Ovary (tissue), 9 donors: ENCODE results near the gene DROSHA. TPM values are rescaled to one million over a fixed set of nuclear protein-coding genes. Genes with fewer than 3 reads are reported as not detected.

Experiments
- DNase-seq, 5 donors: peaks; one replicate each; pipeline ENCODE4 v3.0.0-alpha.2; 2019 to 2020
- H3K27ac ChIP-seq, 2 donors: fragments of 200-600 bp; one replicate each; pipeline versions ENCODE4 v1.5.1 to v1.8.0; 2019 to 2022
- H3K27me3 ChIP-seq: fragments of 200-600 bp; one replicate; pipeline ENCODE4 v1.8.0; 2022
- H3K36me3 ChIP-seq: fragments of 200-600 bp; sonication (generic); one replicate; pipeline ENCODE4 v1.5.1; 2019
- H3K4me1 ChIP-seq: one replicate; pipeline ENCODE4 v1.8.1; 2013; ENCODE audit warnings: mild to moderate bottlenecking, moderate library complexity; ENCODE audit not compliant: insufficient read depth
- H3K4me3 ChIP-seq: fragments of 200-600 bp; sonication (generic); one replicate; pipeline ENCODE4 v1.5.1; 2017
- H3K9me3 ChIP-seq, 2 donors: fragments of 200-600 bp in 1 of 2; sonication (generic) in 1 of 2; one replicate each; pipeline versions ENCODE4 v1.5.1 to v1.8.1; 2013 to 2019; ENCODE audit warnings: mild to moderate bottlenecking in 1 of 2, moderate library complexity in 1 of 2
- CTCF ChIP-seq, 3 donors: fragments of 450-650 bp in 2 of 3; fragments of 200-600 bp in 1 of 3; IDR thresholded peaks; one replicate each; pipeline versions ENCODE4 v1.5.1 to v1.8.0; 2016 to 2022; ENCODE audit warnings: antibody characterized with exemption in 3 of 3, mild to moderate bottlenecking in 1 of 3
- EP300 ChIP-seq: sonication (generic); formaldehyde crosslinking; IDR thresholded peaks from one replicate; pipeline ENCODE4 v1.6.1; 2017; ENCODE audit warnings: antibody characterized with exemption
- POLR2A ChIP-seq: fragments of 450-650 bp; IDR thresholded peaks from one replicate; pipeline ENCODE4 v1.6.1; 2017; ENCODE audit warnings: antibody characterized with exemption, mild to moderate bottlenecking, moderate library complexity
- WGBS, 3 donors: extraction: QIAGEN DNeasy Blood & Tissue Kit in 1 of 3; methylation state at CpG; one replicate each; pipeline versions ENCODE4 v1.1.5 to v1.1.7; 2013 to 2017; 5-methylcytosine and 5-hydroxymethylcytosine counted together
- intact Hi-C, 4 donors: fragments of 100-400 bp; cut with DNase I; formaldehyde crosslinking; loops; one replicate each; pipeline versions ENCODE4 v1.11.0 to v1.15.1; 2022 to 2023
- polyA plus RNA-seq, 2 donors: library from polyadenylated mRNA; stranded (reverse); fragments of 200-250 nt in 1 of 2; fragments of 350-450 nt in 1 of 2; fragmentation: Illumina TruSeq in 1 of 2; extraction: RNeasy Lipid Tissue Mini Kit (QIAGEN cat#74804) in 1 of 2; gene quantifications; one replicate each; pipeline ENCODE4 v1.2.3, GENCODE V29; 2013 to 2014
- total RNA-seq, 7 donors: library from RNA; depleted of rRNA in 2 of 7; stranded (reverse); fragments of >200 nt in 2 of 7; fragmentation: NEBNext Ultra II Directional in 3 of 7; extraction: Animal tissue kit (Norgen Biotek cat#: 25700) in 3 of 7; gene quantifications; one replicate each; pipeline versions ENCODE4 v1.1.0 to v1.2.4, GENCODE V29; 2016 to 2023
- donor health status: DM: no; HTN: no; CAD: no; lungs with moderate emphysema.
- donor health status: DM: no; HTN: no; CAD: no.
- donor health status: Bipolar disorder and iron deficiency.
- donor health status: DM: yes; HTN: yes; CAD: no.
- donor health status: DM: no; HTN: no; CAD: no.
- donor health status: DM: yes; HTN: yes; CAD: no.

DROSHA gene
- total and polyA plus RNA-seq, 9 donors = 30.5 to 75.7 (median 50.3) TPM

- no peaks in the 10 kb centered on the region for H3K4me1 ChIP-seq
- intact Hi-C loops = no loop called here
- whole genome bisulfite sequencing, 3 donors = 93 to 99% (median 97%) methylated on average over 2 of the region's 2 CpGs
- H3K4me3 ChIP-seq = no peak overlapping the region
- no peaks in the 10 kb centered on the region for H3K36me3 ChIP-seq
- TF ChIP-seq CTCF (IDR thresholded peaks at IDR 0.05) = no peak
- no peak for TF ChIP-seq EP300
- no peak for TF ChIP-seq POLR2A
- H3K27ac ChIP-seq = no peak overlapping the region
- H3K9me3 ChIP-seq = no peaks in the 10 kb centered on the region
- no peaks in the 10 kb centered on the region for H3K27me3 ChIP-seq
- no peak for DNase-seq
These were observed 68.5 kb downstream of the DROSHA start for GRCh38 chr5:31463351-31463750.

- no peak overlapping the region for H3K27ac ChIP-seq
- 97 to 98% (median 98%) methylated on average over 3 of the region's 3 CpGs for WGBS, 3 donors
- no peaks in the 10 kb centered on the region for H3K36me3 ChIP-seq
- no peak for DNase-seq
- no peaks in the 10 kb centered on the region for H3K4me1 ChIP-seq
- no peaks in the 10 kb centered on the region for H3K27me3 ChIP-seq
- no peaks in the 10 kb centered on the region for H3K9me3 ChIP-seq
- TF ChIP-seq EP300 = no peak
- TF ChIP-seq CTCF (IDR thresholded peaks at IDR 0.05) = no peak
- TF ChIP-seq POLR2A = no peak
- intact Hi-C loops = no loop called here
- H3K4me3 ChIP-seq = no peak overlapping the region
These were observed 72.3 kb downstream of the DROSHA start for GRCh38 chr5:31459594-31459993.

- H3K4me1 ChIP-seq = no peaks in the 10 kb centered on the region
- no peak for TF ChIP-seq POLR2A
- no peak for TF ChIP-seq EP300
- no peak for TF ChIP-seq CTCF (IDR thresholded peaks at IDR 0.05)
- no peaks in the 10 kb centered on the region for H3K27me3 ChIP-seq
- no peak for DNase-seq
- WGBS, 3 donors = 95 to 97% (median 96%) methylated on average over 2 of the region's 2 CpGs
- intact Hi-C loops = no loop called here
- H3K9me3 ChIP-seq = no peaks in the 10 kb centered on the region
- H3K4me3 ChIP-seq = no peak overlapping the region
- no peaks in the 10 kb centered on the region for H3K36me3 ChIP-seq
- no peak overlapping the region for H3K27ac ChIP-seq
These were observed 76.7 kb downstream of the DROSHA start for GRCh38 chr5:31455172-31455571.

GRCh38 chr5:31453522-31453921 is 78.4 kb downstream of the DROSHA start:
- no peak for TF ChIP-seq CTCF (IDR thresholded peaks at IDR 0.05)
- TF ChIP-seq POLR2A = no peak
- TF ChIP-seq EP300 = no peak
- intact Hi-C loops = no loop called here
- no peak overlapping the region for H3K27ac ChIP-seq
- no peaks in the 10 kb centered on the region for H3K4me1 ChIP-seq
- DNase-seq = no peak
- no peak overlapping the region for H3K4me3 ChIP-seq
- 86 to 90% (median 89%) methylated on average over 2 of the region's 2 CpGs for WGBS, 3 donors
- H3K9me3 ChIP-seq = no peaks in the 10 kb centered on the region
- H3K36me3 ChIP-seq = no peaks in the 10 kb centered on the region
- H3K27me3 ChIP-seq = no peaks in the 10 kb centered on the region

- intact Hi-C loops = no loop called here
- H3K9me3 ChIP-seq = no peaks in the 10 kb centered on the region
- H3K4me1 ChIP-seq = no peaks in the 10 kb centered on the region
- no peaks in the 10 kb centered on the region for H3K27me3 ChIP-seq
- no peaks in the 10 kb centered on the region for H3K36me3 ChIP-seq
- H3K27ac ChIP-seq = no peak overlapping the region
- H3K4me3 ChIP-seq = no peak overlapping the region
- WGBS, 3 donors = 0 to 79% (median 4%) methylated on average over 1 of the region's 1 CpG
- TF ChIP-seq POLR2A = no peak
- no peak for TF ChIP-seq EP300
- TF ChIP-seq CTCF (IDR thresholded peaks at IDR 0.05) = no peak
- DNase-seq = no peak
These were observed 79.6 kb downstream of the DROSHA start for GRCh38 chr5:31452314-31452713.
